CD4-positive, alpha-beta T cell treated with Interleukin-17A for 4 hours (primary cell): ENCODE measurements around the gene TTC31.
"Not testable (repeated sequence)": the region's sequence is repeated elsewhere in the genome, so short reads cannot be mapped to it uniquely, and the experiment has no call there.

ENCODE experiments used
- DNase-seq: peaks from one replicate; pipeline ENCODE4 v3.0.0-alpha.2; 2020; ENCODE audit warnings: mixed read lengths

Gene TTC31

GRCh38 chr2:74482801-74483674 lies at the start of gene TTC31, which contains the start of gene CCDC142:
TTC31 (plus strand) TSS chr2:74483081; CDS start chr2:74483096, 15 bp downstream.
CCDC142 (minus strand) TSS chr2:74482998; CDS start chr2:74482837, 161 bp downstream.
- peak; percentile 95 for DNase-seq

GRCh38 chr2:74436111-74436805 lies 46.6 kb upstream of the TTC31 start:
- DNase-seq: no peak

GRCh38 chr2:74436848-74437695 lies 45.8 kb upstream of the TTC31 start:
- DNase-seq: no peak

GRCh38 chr2:74438248-74438647 lies 44.6 kb upstream of the TTC31 start:
- DNase-seq: no peak

- DNase-seq: no peak
Measured at GRCh38 chr2:74439373-74439772, 43.5 kb upstream of the TTC31 start.

DNA sequence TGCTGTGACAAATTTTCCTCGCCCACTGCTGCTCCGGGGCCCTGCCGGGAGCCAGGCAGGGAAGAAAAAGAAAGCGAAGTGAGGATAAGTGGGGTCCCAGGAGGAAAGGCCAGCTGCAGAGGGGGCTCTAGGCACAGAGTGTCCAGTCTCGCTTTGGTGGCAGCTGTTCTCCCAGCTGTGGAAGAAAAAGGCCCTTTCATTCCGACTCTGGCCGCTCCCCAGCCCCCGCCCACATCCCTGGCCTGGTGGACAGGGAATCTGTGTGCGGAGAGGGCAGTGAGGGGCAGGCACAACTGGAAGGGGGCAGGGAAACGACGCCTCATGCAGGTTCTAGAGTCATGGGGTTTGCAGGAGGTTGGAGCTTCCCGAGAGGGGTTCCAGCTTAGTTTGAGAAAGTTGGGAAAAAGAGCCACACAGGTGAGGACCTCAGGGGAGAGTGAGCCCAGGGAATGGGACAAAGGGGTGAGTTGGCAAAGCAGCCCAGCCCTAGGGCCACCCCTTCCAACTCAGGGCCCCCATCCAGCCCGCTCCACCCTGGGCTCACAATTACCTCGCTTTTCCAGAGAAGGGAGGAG lies 43.0 kb upstream of the TTC31 start:
- DNase-seq: no peak

- peak; percentile 56 for DNase-seq
Measured at GRCh38 chr2:74440378-74441169, 42.3 kb upstream of the TTC31 start.

DNA sequence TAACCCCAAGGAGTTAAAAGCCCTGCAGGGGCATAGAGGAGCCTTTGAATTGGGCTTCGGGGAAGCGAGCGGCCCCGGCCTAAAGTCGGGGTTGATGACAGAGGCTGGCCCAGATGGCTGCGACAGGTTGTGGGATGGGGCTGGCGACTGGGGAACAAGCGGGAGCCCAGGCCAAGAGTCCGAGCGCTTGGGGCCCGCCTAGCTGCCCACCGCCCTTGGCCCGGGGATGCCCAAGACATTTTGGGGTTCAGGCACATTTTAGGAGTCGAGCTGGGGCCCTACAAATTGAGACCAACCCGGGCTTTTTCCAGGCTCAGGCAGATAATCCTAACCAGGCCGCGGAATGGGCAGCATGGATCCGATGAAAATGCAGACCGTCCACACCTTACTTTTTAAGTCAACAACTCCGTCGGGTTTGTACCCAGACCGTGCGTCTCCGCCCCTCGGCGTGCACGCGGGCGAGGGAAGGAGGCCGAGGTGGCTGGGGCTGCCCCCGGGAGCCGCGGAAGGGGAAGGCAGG lies 41.7 kb upstream of the TTC31 start:
- DNase-seq: no peak

GRCh38 chr2:74441690-74442482 lies 41.0 kb upstream of the TTC31 start, which contains the start of gene RTKN:
RTKN (minus strand) TSS chr2:74441937; CDS start chr2:74441816, 121 bp downstream.
- DNase-seq: peak; percentile 34

DNA sequence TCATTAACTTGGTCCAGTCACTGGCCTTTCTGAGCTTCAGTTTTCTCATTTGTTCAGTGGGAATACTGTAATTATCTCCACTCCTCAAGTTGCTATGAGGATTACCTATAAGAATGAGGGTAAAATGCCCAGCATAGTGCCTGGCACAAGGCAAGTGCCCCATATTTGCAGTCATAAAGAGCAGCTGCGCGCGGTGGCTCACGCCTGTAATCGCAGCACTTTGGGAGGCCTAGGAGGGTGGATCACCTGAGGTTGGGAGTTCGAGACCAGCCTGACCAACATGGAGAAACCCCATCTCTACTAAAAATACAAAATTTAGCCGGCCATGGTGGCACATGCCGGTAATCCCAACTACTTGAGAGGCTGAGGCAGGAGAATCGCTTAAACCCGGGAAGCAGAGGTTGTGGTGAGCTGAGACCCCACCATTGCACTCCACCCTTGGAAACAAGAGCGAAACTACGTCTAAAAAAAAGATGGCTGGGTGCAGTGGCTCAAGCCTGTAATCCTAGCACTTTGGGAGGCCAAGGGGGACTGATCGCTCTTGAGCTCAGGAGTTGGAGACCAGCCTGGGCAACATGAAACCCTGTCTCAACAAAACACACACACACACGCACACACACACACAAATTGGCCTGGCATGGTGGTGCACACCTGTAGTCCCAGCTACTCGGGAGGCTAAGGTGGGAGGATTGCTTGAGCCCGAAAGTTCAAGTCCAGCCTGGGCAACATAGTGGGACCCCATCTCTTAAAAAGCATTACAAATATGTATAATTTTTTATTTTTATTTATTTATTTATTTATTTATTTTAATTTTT lies 40.2 kb upstream of the TTC31 start:
- DNase-seq: not testable (repeated sequence)

DNA sequence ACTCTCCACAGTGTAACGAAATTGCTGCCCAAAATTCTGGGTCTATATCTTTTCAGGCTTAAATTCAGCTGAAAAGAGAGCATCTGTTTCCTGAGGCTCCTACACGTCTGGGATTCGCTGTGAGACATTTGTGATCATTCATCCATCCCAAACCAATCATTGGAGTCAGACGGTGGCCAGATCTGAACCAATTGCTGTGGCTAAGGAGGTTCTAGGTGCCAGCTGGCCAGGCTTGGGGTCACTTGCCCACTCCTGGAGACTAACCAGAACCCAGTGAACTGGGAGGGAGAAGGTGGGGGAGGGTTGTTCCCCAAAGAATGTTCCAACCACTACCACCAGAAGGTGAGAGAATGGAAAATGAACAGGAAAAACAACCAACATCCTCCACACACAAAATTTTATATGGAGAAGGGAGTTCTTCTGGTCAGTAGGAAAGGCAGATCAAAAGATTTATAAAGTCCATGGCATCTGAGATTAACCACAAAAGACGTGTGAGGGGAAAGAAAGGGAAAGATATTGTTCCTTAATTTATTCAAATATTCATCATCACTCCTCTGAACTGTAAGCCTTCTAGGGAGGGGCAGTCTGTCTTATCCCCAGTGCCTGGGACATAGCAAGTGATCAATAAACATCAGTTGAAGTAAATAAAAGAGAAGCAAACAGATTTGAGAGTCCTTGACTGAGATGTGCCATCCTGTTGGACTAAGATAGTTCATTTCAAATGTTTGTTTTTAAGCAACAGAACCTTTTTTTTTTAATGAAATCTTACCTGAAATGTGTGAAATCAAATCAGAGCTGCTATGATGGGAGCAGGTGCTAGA lies 38.2 kb upstream of the TTC31 start:
- DNase-seq: no peak

DNA sequence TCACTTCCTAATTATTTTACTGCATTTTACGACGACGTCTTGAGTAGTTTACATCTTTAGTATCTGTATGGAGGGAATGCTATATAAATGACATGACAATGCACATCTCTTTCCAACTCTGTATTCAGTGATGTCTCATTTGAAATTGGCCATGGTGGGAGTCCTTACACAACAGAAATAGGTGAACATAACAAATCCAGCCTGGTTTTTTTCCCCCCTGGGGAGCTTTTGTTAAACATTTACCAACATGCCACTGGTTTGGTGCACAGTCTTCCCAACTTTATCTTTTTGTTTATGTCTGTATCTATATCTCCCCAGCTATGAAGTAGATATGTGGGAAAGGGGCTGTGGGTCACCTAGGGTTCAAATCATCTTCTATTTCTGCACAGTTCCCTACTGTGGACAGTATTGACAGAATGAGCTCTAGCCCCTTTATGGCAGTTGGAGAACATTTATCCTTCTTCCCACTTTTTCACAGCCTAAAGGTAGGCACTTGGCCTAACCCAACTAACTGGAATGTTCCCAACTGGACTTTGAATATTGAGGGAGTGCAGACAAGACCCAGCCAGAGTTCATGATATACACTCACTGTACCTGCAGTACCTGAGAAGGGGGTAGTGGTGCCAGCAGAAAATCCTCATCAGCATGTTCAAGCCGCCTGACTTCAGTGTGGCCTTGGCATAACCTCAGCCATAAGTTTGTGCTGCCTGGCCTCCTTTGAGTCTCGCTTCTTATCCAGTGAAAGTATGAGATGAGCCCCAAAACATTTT lies 35.5 kb upstream of the TTC31 start:
- DNase-seq: no peak

DNA sequence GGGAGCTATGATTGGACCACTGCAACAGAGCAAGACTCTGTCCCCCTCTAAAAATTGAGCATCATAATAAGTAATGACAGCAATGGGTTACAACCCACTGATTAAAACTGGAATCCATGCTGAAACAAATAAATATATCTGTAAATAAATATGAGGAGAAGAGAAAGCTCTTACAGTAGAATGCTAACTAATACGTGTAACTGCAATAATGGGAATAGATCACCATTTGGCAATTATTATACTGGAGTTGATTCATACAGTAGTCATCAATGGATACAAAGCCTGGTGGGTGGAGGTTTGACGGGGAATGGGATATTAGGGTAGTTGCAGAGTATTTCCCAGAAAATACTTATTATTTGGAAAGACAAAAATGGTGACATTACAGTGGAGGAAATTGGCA lies 34.1 kb upstream of the TTC31 start:
- DNase-seq: no peak

GRCh38 chr2:74450570-74451190 lies 32.2 kb upstream of the TTC31 start:
- DNase-seq: no peak

- DNase-seq: peak; percentile 98
Measured at GRCh38 chr2:74454654-74455511, 28.0 kb upstream of the TTC31 start, which contains the start of gene INO80B. INO80B (plus strand) TSS chr2:74455087; CDS start chr2:74455117, 30 bp downstream.

- DNase-seq: no peak
Measured at GRCh38 chr2:74457129-74457548, 25.7 kb upstream of the TTC31 start.
